ENCODE measurements around the gene BCL7A.

- no peak for TF ChIP-seq CTCF (conservative IDR thresholded peaks at IDR 0.05 in 1 of 2, IDR thresholded peaks at IDR 0.05 in 1 of 2; ENCODE audit: extremely low read depth in 1 of 2, insufficient read depth in 1 of 2, low read depth in 1 of 2, low read length in 2 of 2)
- no peak for TF ChIP-seq EZH2 (IDR thresholded peaks at IDR 0.05; ENCODE audit: borderline replicate concordance, low read length)
Observed at GRCh38 chr12:121976950-121977349, 44.7 kb upstream of the BCL7A start.

All from mammary epithelial cell (primary cell).